Mesenchymal stem cell (in vitro differentiated cells and primary cell): Measurements from ENCODE around the gene CCDC78.

Experiments
- DNase-seq: peaks from one replicate; pipeline ENCODE4 v3.0.0-alpha.2; 2013
- H2AFZ ChIP-seq: one replicate; pipeline ENCODE4 v1.6.1; 2013; ENCODE audit warnings: low read depth, mild to moderate bottlenecking, control low read depth, inconsistent platforms, low read length, moderate library complexity
- H2AK5ac ChIP-seq: 2 replicates; pipeline ENCODE4 v1.6.1; 2013; ENCODE audit warnings: low read length, moderate library complexity, mild to moderate bottlenecking, inconsistent platforms; ENCODE audit not compliant: severe bottlenecking
- H2BK120ac ChIP-seq: one replicate; pipeline ENCODE4 v1.6.1; 2013; ENCODE audit warnings: low read depth, mild to moderate bottlenecking, inconsistent platforms, low read length, moderate library complexity
- H2BK12ac ChIP-seq, 2 experiments: one replicate each; pipeline ENCODE4 v1.6.1; 2013; ENCODE audit warnings: inconsistent platforms in 2 of 2, low read length in 2 of 2, mild to moderate bottlenecking in 2 of 2, moderate library complexity in 2 of 2, control low read depth in 1 of 2
- H2BK15ac ChIP-seq: one replicate; pipeline ENCODE4 v1.6.1; 2013; ENCODE audit warnings: mild to moderate bottlenecking, low read depth, inconsistent platforms; ENCODE audit not compliant: poor library complexity, severe bottlenecking
- H2BK5ac ChIP-seq: 2 replicates; pipeline ENCODE4 v1.6.1; 2013; ENCODE audit warnings: low read depth, mild to moderate bottlenecking, low read length, control low read depth, inconsistent platforms; ENCODE audit not compliant: poor library complexity, severe bottlenecking
- H3K14ac ChIP-seq, 2 experiments: one replicate each; pipeline ENCODE4 v1.6.1; 2013; ENCODE audit warnings: inconsistent platforms in 2 of 2, low read length in 2 of 2, control low read depth in 1 of 2, mild to moderate bottlenecking in 1 of 2, moderate library complexity in 1 of 2
- H3K18ac ChIP-seq, 2 experiments: one replicate each; pipeline ENCODE4 v1.6.1; 2013; ENCODE audit warnings: inconsistent platforms in 2 of 2, low read length in 2 of 2, control low read depth in 1 of 2, low read depth in 1 of 2, mild to moderate bottlenecking in 1 of 2
- H3K23ac ChIP-seq, 2 experiments: one replicate each; pipeline ENCODE4 v1.6.1; 2013; ENCODE audit warnings: inconsistent platforms in 2 of 2, low read length in 2 of 2, mild to moderate bottlenecking in 2 of 2, moderate library complexity in 2 of 2, control low read depth in 1 of 2
- H3K27ac ChIP-seq: 2 replicates; pipeline ENCODE4 v1.5.1; 2013; ENCODE audit warnings: mild to moderate bottlenecking, moderate library complexity, low read length, control low read depth, inconsistent platforms; ENCODE audit not compliant: poor library complexity, severe bottlenecking
- H3K27me3 ChIP-seq, 2 experiments: 2 replicates each; pipeline versions ENCODE4 v1.6.1 to v1.7.0; 2013; ENCODE audit warnings: low read length in 2 of 2, mild to moderate bottlenecking in 2 of 2, moderate library complexity in 2 of 2, control low read depth in 1 of 2, inconsistent platforms in 1 of 2; ENCODE audit not compliant: control insufficient read depth in 1 of 2, insufficient read depth in 1 of 2
- H3K36me3 ChIP-seq, 2 experiments: 2 replicates each; pipeline versions ENCODE4 v1.6.1 to v1.7.0; 2013; ENCODE audit warnings: low read length in 2 of 2, control low read depth in 1 of 2, inconsistent platforms in 1 of 2, low read depth in 1 of 2, mild to moderate bottlenecking in 1 of 2; ENCODE audit not compliant: insufficient read depth in 2 of 2, control insufficient read depth in 1 of 2
- H3K4ac ChIP-seq, 2 experiments: one replicate each; pipeline ENCODE4 v1.6.1; 2013; ENCODE audit warnings: inconsistent platforms in 2 of 2, low read length in 2 of 2, mild to moderate bottlenecking in 2 of 2, moderate library complexity in 2 of 2, control low read depth in 1 of 2, low read depth in 1 of 2
- H3K4me1 ChIP-seq: 2 replicates; pipeline ENCODE4 v1.6.1; 2013; ENCODE audit warnings: low read depth, low read length, control low read depth; ENCODE audit not compliant: control insufficient read depth, insufficient read depth
- H3K4me2 ChIP-seq: 2 replicates; pipeline ENCODE4 v1.6.1; 2013; ENCODE audit warnings: low read length, mild to moderate bottlenecking, inconsistent platforms; ENCODE audit not compliant: poor library complexity, severe bottlenecking
- H3K4me3 ChIP-seq, 2 experiments: 2 replicates each; pipeline versions ENCODE4 v1.5.1 to v1.7.0; 2013; ENCODE audit warnings: low read length in 2 of 2, mild to moderate bottlenecking in 2 of 2, control low read depth in 1 of 2, low read depth in 1 of 2; ENCODE audit not compliant: insufficient read depth in 1 of 2
- H3K79me1 ChIP-seq: replicated peaks from 2 replicates; pipeline ENCODE4 v1.6.1; 2013; ENCODE audit warnings: mild to moderate bottlenecking, control low read depth, low read length, inconsistent platforms; ENCODE audit not compliant: poor library complexity, severe bottlenecking
- H3K9ac ChIP-seq: 2 replicates; pipeline ENCODE4 v1.7.0; 2013; ENCODE audit warnings: mild to moderate bottlenecking, low read length, moderate library complexity
- H3K9me3 ChIP-seq: 2 replicates; pipeline ENCODE4 v1.7.0; 2013; ENCODE audit warnings: mild to moderate bottlenecking, low read length; ENCODE audit not compliant: control insufficient read depth
- H4K8ac ChIP-seq: one replicate; pipeline ENCODE4 v1.6.1; 2013; ENCODE audit warnings: inconsistent platforms, mild to moderate bottlenecking, low read length, moderate library complexity
- H4K91ac ChIP-seq: one replicate; pipeline ENCODE4 v1.6.1; 2013; ENCODE audit warnings: mild to moderate bottlenecking, low read length, inconsistent platforms
- WGBS: methylation state at CpG from one replicate; pipeline ENCODE4 v1.1.7; 2013; ENCODE audit warnings: mixed read lengths; 5-methylcytosine and 5-hydroxymethylcytosine counted together

Gene CCDC78

GRCh38 chr16:707062-707538 is 19.1 kb downstream of the CCDC78 start:
- no peak overlapping the region for H3K18ac ChIP-seq
- H2AFZ ChIP-seq, result no peak overlapping the region
- 51% methylated on average over 12 of the region's 14 CpGs for WGBS

GRCh38 chr16:706189-707061 is 19.8 kb downstream of the CCDC78 start:
- no peak overlapping the region for H2BK15ac ChIP-seq

More at GRCh38 chr16:707062-707538, 19.1 kb downstream of the CCDC78 start:
- no peaks in the 10 kb centered on the region for H3K9me3 ChIP-seq
- no peak overlapping the region for H3K4me2 ChIP-seq
- no peak overlapping the region for H2BK120ac ChIP-seq
- no peak overlapping the region for H4K91ac ChIP-seq
- H3K23ac ChIP-seq, result no peak overlapping the region
- H3K14ac ChIP-seq, result no peak overlapping the region
- no peaks in the 10 kb centered on the region for H3K79me1 ChIP-seq
- H3K27me3 ChIP-seq, result peaks cover 71 to 84% of the 10 kb centered on the region in 2 experiments
- no peak overlapping the region for H3K9ac ChIP-seq
- no peak overlapping the region for H3K27ac ChIP-seq
- H4K8ac ChIP-seq, result no peak overlapping the region
- H2BK15ac ChIP-seq, result no peak overlapping the region
- no peak overlapping the region for H3K4ac ChIP-seq
- no peaks in the 10 kb centered on the region for H3K36me3 ChIP-seq
- no peak overlapping the region for H3K4me3 ChIP-seq
- DNase-seq, result no peak
- no peak overlapping the region for H2BK12ac ChIP-seq
- peaks cover 30% of the 10 kb centered on the region for H3K4me1 ChIP-seq
- H2BK5ac ChIP-seq, result no peak overlapping the region
- H2AK5ac ChIP-seq, result no peak overlapping the region

GRCh38 chr16:705431-706188 is 20.6 kb downstream of the CCDC78 start, which contains the start of gene FBXL16:
Gene FBXL16, minus strand, starts transcription at chr16:705801. Its CDS starts 8,396 bp downstream, at chr16:697405.
- no peak within 1 kb of the TSS for H2BK15ac ChIP-seq
- no peak within 1 kb of the TSS for H3K18ac ChIP-seq
- no peaks in the 10 kb centered on the region for H3K79me1 ChIP-seq
- H2BK5ac ChIP-seq, result no peak within 1 kb of the TSS
- H3K9ac ChIP-seq, result no peak within 1 kb of the TSS
- no peak within 1 kb of the TSS for H4K8ac ChIP-seq
- H3K4me1 ChIP-seq, result peaks cover 21% of the 10 kb centered on the region
- DNase-seq, result no peak
- H2AFZ ChIP-seq, result no peak within 1 kb of the TSS
- no peaks in the 10 kb centered on the region for H3K36me3 ChIP-seq
- H3K4me3 ChIP-seq, result no peak within 1 kb of the TSS
- peaks cover 84 to 89% of the 10 kb centered on the region in 2 experiments for H3K27me3 ChIP-seq
- no peak within 1 kb of the TSS for H2BK120ac ChIP-seq
- H2BK12ac ChIP-seq, result no peak within 1 kb of the TSS
- peak within 1 kb of the TSS; percentile 35 for H3K4me2 ChIP-seq
- H3K9me3 ChIP-seq, result no peaks in the 10 kb centered on the region
- no peak within 1 kb of the TSS for H3K4ac ChIP-seq
- H2AK5ac ChIP-seq, result no peak within 1 kb of the TSS
- H3K23ac ChIP-seq, result no peak within 1 kb of the TSS
- 3% methylated on average over 41 of the region's 115 CpGs for WGBS
- no peak within 1 kb of the TSS for H4K91ac ChIP-seq
- H3K14ac ChIP-seq, result no peak within 1 kb of the TSS
- no peak within 1 kb of the TSS for H3K27ac ChIP-seq

More at GRCh38 chr16:706189-707061, 19.8 kb downstream of the CCDC78 start:
- peaks cover 26% of the 10 kb centered on the region for H3K4me1 ChIP-seq
- H3K27me3 ChIP-seq, result peaks cover 77 to 90% of the 10 kb centered on the region in 2 experiments
- H3K4ac ChIP-seq, result no peak overlapping the region
- H3K23ac ChIP-seq, result no peak overlapping the region
- no peak overlapping the region for H3K4me2 ChIP-seq
- no peak overlapping the region for H2BK12ac ChIP-seq
- no peak overlapping the region for H3K14ac ChIP-seq
- no peak overlapping the region for H2BK5ac ChIP-seq
- H3K9me3 ChIP-seq, result no peaks in the 10 kb centered on the region
- H2AK5ac ChIP-seq, result no peak overlapping the region
- no peak overlapping the region for H4K8ac ChIP-seq
- no peak overlapping the region for H3K9ac ChIP-seq
- H3K18ac ChIP-seq, result no peak overlapping the region
- no peaks in the 10 kb centered on the region for H3K36me3 ChIP-seq
- no peak overlapping the region for H2BK120ac ChIP-seq
- no peak overlapping the region for H3K4me3 ChIP-seq
- H2AFZ ChIP-seq, result no peak overlapping the region
- H3K27ac ChIP-seq, result no peak overlapping the region
- DNase-seq, result no peak
- H4K91ac ChIP-seq, result no peak overlapping the region
- no peaks in the 10 kb centered on the region for H3K79me1 ChIP-seq
- WGBS, result 12% methylated on average over 38 of the region's 49 CpGs
